GM23338 (cell line): ENCODE data around the gene ZBTB2. TPM values are rescaled to one million over a fixed set of nuclear protein-coding genes. Genes with fewer than 3 reads are reported as not detected.

Source experiments
- ATAC-seq: fragments of 200-7000 bp; cut with Tn5 transposase; 3 replicates; pipeline ENCODE4 v1.9.1; 2020
- DNase-seq: peaks from one replicate; pipeline ENCODE4 v3.0.0-alpha.2; 2015; ENCODE audit warnings: low spot score
- H2AFZ ChIP-seq: fragments of 200-600 bp; sonication (generic); 2 replicates; pipeline ENCODE4 v1.8.0; 2016; ENCODE audit warnings: antibody characterized with exemption, mild to moderate bottlenecking, moderate library complexity
- H3F3A ChIP-seq: fragments of 200-600 bp; sonication (generic); replicated peaks from 2 replicates; pipeline ENCODE4 v1.8.0; 2017; ENCODE audit warnings: antibody characterized with exemption, mixed run types, low read depth
- H3K27ac ChIP-seq: fragments of 200-600 bp; sonication (generic); 2 replicates; pipeline ENCODE4 v1.6.1; 2016; ENCODE audit warnings: low read depth
- H3K27me3 ChIP-seq: fragments of 200-600 bp; sonication (generic); 2 replicates; pipeline ENCODE4 v1.8.0; 2016; ENCODE audit warnings: mild to moderate bottlenecking, mixed run types, moderate library complexity; ENCODE audit not compliant: insufficient read depth
- H3K36me3 ChIP-seq: fragments of 200-600 bp; sonication (generic); 2 replicates; pipeline ENCODE4 v1.8.0; 2016; ENCODE audit warnings: mild to moderate bottlenecking; ENCODE audit not compliant: insufficient read depth
- H3K4me1 ChIP-seq: fragments of 200-600 bp; sonication (generic); 2 replicates; pipeline ENCODE4 v1.8.0; 2016; ENCODE audit warnings: mild to moderate bottlenecking, moderate library complexity; ENCODE audit not compliant: insufficient read depth
- H3K4me2 ChIP-seq: fragments of 200-600 bp; sonication (generic); 2 replicates; pipeline ENCODE4 v1.7.1; 2017; ENCODE audit warnings: mixed run types
- H3K4me3 ChIP-seq: fragments of 200-600 bp; sonication (generic); 2 replicates; pipeline ENCODE4 v1.6.1; 2016; ENCODE audit warnings: mixed run types
- H3K79me2 ChIP-seq: fragments of 200-600 bp; sonication (generic); replicated peaks from 2 replicates; pipeline ENCODE4 v1.8.0; 2017; ENCODE audit warnings: mild to moderate bottlenecking; ENCODE audit not compliant: insufficient read depth
- H3K9me2 ChIP-seq: fragments of 200-600 bp; sonication (generic); 2 replicates; pipeline ENCODE4 v1.8.0; 2017; ENCODE audit not compliant: insufficient read depth
- H4K20me1 ChIP-seq: fragments of 200-600 bp; sonication (generic); replicated peaks from 2 replicates; pipeline ENCODE4 v1.8.0; 2017; ENCODE audit warnings: mild to moderate bottlenecking; ENCODE audit not compliant: insufficient read depth
- H3K27ac Mint-ChIP-seq: 2 replicates; pipeline ENCODE4 v1.8.0; 2020; ENCODE audit warnings: inconsistent platforms, mild to moderate bottlenecking, moderate library complexity, mixed read lengths
- H3K27me3 Mint-ChIP-seq: 3 replicates; pipeline ENCODE4 v1.8.0; 2022; ENCODE audit warnings: low read depth, mild to moderate bottlenecking, moderate library complexity, mixed read lengths, inconsistent platforms; ENCODE audit not compliant: insufficient read depth, poor library complexity
- H3K36me3 Mint-ChIP-seq: 3 replicates; pipeline ENCODE4 v1.8.0; 2021; ENCODE audit warnings: low read depth, mild to moderate bottlenecking, inconsistent platforms, moderate library complexity, mixed read lengths
- H3K4me1 Mint-ChIP-seq: 3 replicates; pipeline ENCODE4 v1.8.0; 2020; ENCODE audit warnings: mild to moderate bottlenecking, inconsistent platforms, mixed read lengths
- H3K4me3 Mint-ChIP-seq: 3 replicates; pipeline ENCODE4 v1.8.0; 2021; ENCODE audit warnings: moderate library complexity, mild to moderate bottlenecking, inconsistent platforms, mixed read lengths
- H3K9me3 Mint-ChIP-seq: 3 replicates; pipeline ENCODE4 v1.8.0; 2020; ENCODE audit warnings: moderate library complexity, mild to moderate bottlenecking, inconsistent platforms, mixed read lengths
- CREB1 ChIP-seq: fragments of 250-450 bp; sonication (Bioruptor Pico); IDR thresholded peaks from 2 replicates; pipeline ENCODE4 v1.5.0; 2020; ENCODE audit warnings: low read depth, mild to moderate bottlenecking, moderate library complexity
- CTCF ChIP-seq, 2 experiments: fragments of 200-600 bp in 1 of 2; sonication (generic) in 1 of 2; conservative IDR thresholded peaks; 2 replicates each; pipeline versions ENCODE4 v1.5.1 to v1.6.1; 2016 to 2017; ENCODE audit warnings: antibody characterized with exemption in 2 of 2, low read depth in 2 of 2, mild to moderate bottlenecking in 2 of 2, moderate library complexity in 1 of 2
- EZH2 ChIP-seq: fragments of 200-600 bp; sonication (generic); IDR thresholded peaks from one replicate; pipeline ENCODE4 v1.8.0; 2017; ENCODE audit warnings: antibody characterized with exemption, mild to moderate bottlenecking, low read depth; ENCODE audit not compliant: unreplicated experiment
- EZH2phosphoT487 ChIP-seq: fragments of 200-600 bp; sonication (generic); IDR thresholded peaks from one replicate; pipeline ENCODE4 v1.8.1; 2018; ENCODE audit warnings: antibody characterized with exemption; ENCODE audit not compliant: unreplicated experiment
- JUNB ChIP-seq: IDR thresholded peaks from one replicate; pipeline ENCODE4 v1.6.1; 2016; ENCODE audit warnings: antibody characterized with exemption; ENCODE audit not compliant: unreplicated experiment
- NANOG ChIP-seq: IDR thresholded peaks from 2 replicates; pipeline ENCODE4 v1.6.1; 2016; ENCODE audit warnings: antibody characterized with exemption, borderline replicate concordance
- REST ChIP-seq: IDR thresholded peaks from one replicate; pipeline ENCODE4 v1.6.1; 2018; ENCODE audit warnings: antibody characterized with exemption; ENCODE audit not compliant: unreplicated experiment
- STAT1 ChIP-seq: IDR thresholded peaks from one replicate; pipeline ENCODE4 v1.6.1; 2016; ENCODE audit warnings: antibody characterized with exemption; ENCODE audit not compliant: unreplicated experiment
- ZNF114 ChIP-seq: fragments of 250-450 bp; sonication (Bioruptor Pico); IDR thresholded peaks from 2 replicates; pipeline ENCODE4 v1.5.0; 2020; ENCODE audit warnings: mild to moderate bottlenecking, moderate library complexity
- ZNF331 ChIP-seq: fragments of 250-450 bp; sonication (Bioruptor Pico); IDR thresholded peaks from 2 replicates; pipeline ENCODE4 v1.5.0; 2020; ENCODE audit warnings: low read depth, mild to moderate bottlenecking, moderate library complexity
- ZNF462 ChIP-seq: fragments of 250-450 bp; sonication (Bioruptor Pico); IDR thresholded peaks from 2 replicates; pipeline ENCODE4 v1.5.0; 2020; ENCODE audit warnings: mild to moderate bottlenecking, moderate library complexity
- polyA plus RNA-seq: library from polyadenylated mRNA; unstranded; fragments of >200 nt; fragmentation: Nextera tagmentation; extraction: Ambion mirVana; gene quantifications from 2 replicates; pipeline ENCODE4 v1.2.1, GENCODE V29; 2016
- total RNA-seq: library from RNA; depleted of rRNA; stranded (reverse); fragments of >200 nt; shearing (Covaris generic); gene quantifications from 2 replicates; pipeline ENCODE4 v1.2.3, GENCODE V29; 2014

Gene ZBTB2
- total and polyA plus RNA-seq, 2 experiments from 2014 or later = 11.4 to 21.9 TPM

- Mint-ChIP-seq H3K4me1 (0 out of 3 replicates have a peak, but pooled peaks cover 2% of the 10 kb centered on the region), H3K4me3 (no peak overlapping the region), H3K27ac (no peak overlapping the region), H3K36me3 (peaks cover 19% of the 10 kb centered on the region), H3K9me3 (no peaks in the 10 kb centered on the region), H3K27me3 (no peaks in the 10 kb centered on the region)
- no peaks in the 10 kb centered on the region for H3F3A ChIP-seq
- H3K27me3 ChIP-seq = no peaks in the 10 kb centered on the region
- H4K20me1 ChIP-seq = 0 out of 2 replicates have a peak, but pooled peaks cover 3% of the 10 kb centered on the region
- no peak overlapping the region for H2AFZ ChIP-seq
- no peaks in the 10 kb centered on the region for H3K9me2 ChIP-seq
- DNase-seq (no peak), ATAC-seq (no peak)
- H3K4me3 ChIP-seq = no peak overlapping the region
- H3K4me2 ChIP-seq = no peak overlapping the region
- no peak overlapping the region for H3K27ac ChIP-seq
- no peaks in the 10 kb centered on the region for H3K4me1 ChIP-seq
- H3K36me3 ChIP-seq = no peaks in the 10 kb centered on the region; the same call in 1 of the 2 replicates
- TF ChIP-seq EZH2phosphoT487 (no peak), JUNB (no peak), CTCF (conservative IDR thresholded peaks at IDR 0.05; ENCODE audit: low read depth in 2 of 2) (no peak), NANOG (no peak), CREB1 (CRISPR knock-in tag) (no peak), EZH2 (no peak), STAT1 (no peak)
- H3K79me2 ChIP-seq = no peaks in the 10 kb centered on the region
Observed at GRCh38 chr6:151359486-151359885, 31.9 kb downstream of the ZBTB2 start.

- Histone ChIP-seq H2AFZ (no peak overlapping the region), H3K27ac (no peak overlapping the region), H3K79me2 (no peaks in the 10 kb centered on the region), H3K4me2 (no peak overlapping the region), H3F3A (no peaks in the 10 kb centered on the region), H3K36me3 (no peaks in the 10 kb centered on the region), H3K4me1 (no peaks in the 10 kb centered on the region), H3K4me3 (no peak overlapping the region), H4K20me1 (0 out of 2 replicates have a peak, but pooled peaks cover 3% of the 10 kb centered on the region), H3K9me2 (no peaks in the 10 kb centered on the region), H3K27me3 (no peaks in the 10 kb centered on the region)
- no peak for ATAC-seq
- no peak for DNase-seq
- Mint-ChIP-seq H3K4me3 (no peak overlapping the region), H3K4me1 (0 out of 3 replicates have a peak, but pooled peaks cover 2% of the 10 kb centered on the region), H3K36me3 (peaks cover 12% of the 10 kb centered on the region; the same call in 2 of the 3 replicates), H3K27ac (peak overlapping the region; percentile 27; the same call in 1 of the 2 replicates), H3K9me3 (no peaks in the 10 kb centered on the region), H3K27me3 (no peaks in the 10 kb centered on the region)
- TF ChIP-seq ZNF331 (no peak), EZH2 (no peak), ZNF114 (CRISPR knock-in tag) (no peak), REST (no peak), EZH2phosphoT487 (no peak), ZNF462 (CRISPR knock-in tag) (no peak), NANOG (no peak)
Observed at GRCh38 chr6:151358475-151358874, 32.9 kb downstream of the ZBTB2 start.
